Activated naive CD8-positive, alpha-beta T cell treated with anti-CD3 and anti-CD28 coated beads, Interleukin-2, amount 10 ng/mL, durations not matched to agents 7 days and 5 days (primary cell): ENCODE results near the gene NR6A1. TPM values are rescaled to one million over a fixed set of nuclear protein-coding genes. Genes with fewer than 3 reads are reported as not detected.
"Not testable (repeated sequence)": the region's sequence is repeated elsewhere in the genome, so short reads cannot be mapped to it uniquely, and the experiment has no call there.

Experiments
- ATAC-seq: fragments of 150-1000 bp; cut with Tn5 transposase; one replicate; pipeline ENCODE4 v1.10.0; 2021; ENCODE audit warnings: low read depth, moderate library complexity
- POLR2A ChIA-PET: fragments of 350-600 bp; sonication (Branson Sonifier 250); formaldehyde crosslinking; loops from one replicate; lab custom pipeline; 2021; ENCODE audit warnings: antibody characterized with exemption; lab: Charles Lee
- DNase-seq: peaks from one replicate; pipeline ENCODE4 v3.0.0; 2021
- H3K27ac Mint-ChIP-seq: one replicate; pipeline ENCODE4 v1.8.0; 2022; ENCODE audit warnings: mild to moderate bottlenecking, mixed read lengths
- H3K27me3 Mint-ChIP-seq: one replicate; pipeline ENCODE4 v1.8.0; 2022; ENCODE audit warnings: mild to moderate bottlenecking, moderate library complexity, mixed read lengths
- H3K36me3 Mint-ChIP-seq: one replicate; pipeline ENCODE4 v1.8.0; 2021; ENCODE audit warnings: mild to moderate bottlenecking, mixed read lengths
- H3K4me1 Mint-ChIP-seq: one replicate; pipeline ENCODE4 v1.8.0; 2021; ENCODE audit warnings: mixed read lengths
- H3K4me3 Mint-ChIP-seq: one replicate; pipeline ENCODE4 v1.8.0; 2022; ENCODE audit warnings: mild to moderate bottlenecking, moderate library complexity, mixed read lengths
- H3K9me3 Mint-ChIP-seq: one replicate; pipeline ENCODE4 v1.8.0; 2021; ENCODE audit warnings: mixed read lengths
- total RNA-seq, 2 experiments: library from RNA; stranded (reverse); gene quantifications; one replicate each; pipeline ENCODE4 v1.2.3, GENCODE V29; 2021

The NR6A1 gene
- total RNA-seq, 2 experiments from 2014 or later = 0.06 to 0.11 TPM

DNA sequence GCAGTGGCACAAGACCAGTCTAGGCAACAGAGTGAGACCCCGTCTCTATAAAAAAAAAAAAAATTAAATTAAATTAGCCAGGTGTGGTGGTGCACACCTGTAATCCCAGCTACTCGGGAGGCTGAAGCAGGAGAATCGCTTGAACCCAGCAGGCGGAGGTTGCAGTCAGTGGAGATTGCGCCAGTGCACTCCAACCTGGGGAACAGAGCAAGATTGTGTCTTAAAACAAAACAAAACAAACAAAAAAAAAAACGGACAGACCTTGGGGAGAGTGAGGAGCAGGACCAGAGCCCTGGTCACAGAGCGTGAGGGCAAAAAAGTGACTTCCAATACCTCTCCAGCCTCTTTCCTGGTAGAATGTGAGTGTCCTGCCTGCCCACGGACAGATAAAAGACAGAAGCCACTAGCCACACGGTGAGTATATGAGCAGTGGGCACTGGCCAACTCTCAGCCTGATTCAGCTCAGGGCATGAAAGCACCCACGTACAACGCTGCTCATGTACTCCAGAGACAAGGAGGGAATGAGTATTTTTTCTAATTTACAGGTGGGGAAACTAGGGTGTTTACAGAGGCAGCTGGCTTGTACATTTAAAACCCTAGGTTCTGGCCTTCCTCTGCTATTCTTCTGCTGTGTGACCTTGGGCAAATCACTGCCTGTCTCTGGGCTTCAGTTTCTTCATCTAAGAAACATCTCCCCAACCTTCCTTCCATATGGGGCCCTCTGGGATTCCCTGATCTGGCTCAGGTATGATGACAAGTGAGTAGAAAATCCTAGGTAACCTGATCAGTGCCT, 7.7 kb upstream of the NR6A1 start:
- Mint-ChIP-seq H3K27me3 (peaks cover 45% of the 10 kb centered on the region), H3K9me3 (no peaks in the 10 kb centered on the region), H3K4me3 (no peak overlapping the region), H3K4me1 (peaks cover 11% of the 10 kb centered on the region), H3K36me3 (no peaks in the 10 kb centered on the region), H3K27ac (no peak overlapping the region)
- ATAC-seq (no peak), DNase-seq (no peak)
- POLR2A ChIA-PET = interaction anchor here (1.5 kb wide), 1 partner anchor 82 kb away, joined by 4 read pairs; no protein-coding TSS in a partner anchor

DNA sequence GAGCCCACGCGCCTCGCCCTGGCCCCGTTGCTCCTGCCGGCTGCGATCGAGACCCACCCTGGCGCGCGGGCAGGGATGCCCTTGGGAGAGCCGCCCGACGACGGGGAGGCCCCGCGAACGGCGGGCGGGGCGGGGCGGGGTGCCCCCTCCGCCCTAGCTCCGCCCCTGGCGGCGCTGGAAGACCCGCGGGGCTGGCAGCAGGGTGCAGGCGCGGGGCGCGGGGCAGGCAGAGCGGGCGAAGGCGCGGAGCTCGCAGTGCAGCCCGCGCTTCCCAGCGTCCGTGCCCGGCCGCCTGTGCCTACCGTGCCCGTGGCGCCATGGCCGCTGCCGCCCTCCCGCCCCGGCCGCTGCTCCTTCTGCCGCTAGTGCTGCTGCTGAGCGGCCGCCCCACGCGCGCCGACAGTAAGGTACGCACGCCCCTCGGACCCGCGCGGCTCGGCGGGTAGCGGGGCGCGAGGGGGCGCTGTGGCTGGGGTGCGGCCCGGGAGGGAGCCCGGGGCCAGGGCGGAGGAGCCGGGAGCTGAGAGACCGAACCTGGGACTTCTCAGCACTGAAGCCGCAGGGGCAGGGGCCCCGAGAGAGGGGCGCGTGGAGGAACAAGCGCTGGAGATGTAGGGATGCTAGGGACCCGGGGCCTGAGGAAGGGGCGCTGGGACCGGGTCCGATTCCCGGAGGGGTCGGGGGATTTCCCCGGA, 6.0 kb upstream of the NR6A1 start, which contains the start of gene OLFML2A:
Gene OLFML2A, plus strand, starts transcription at position 180 of the 695 bp plus-strand sequence. Its CDS starts 138 bp downstream, at position 318.
- Mint-ChIP-seq H3K36me3 (no peaks in the 10 kb centered on the region), H3K9me3 (no peaks in the 10 kb centered on the region), H3K27me3 (peaks cover 57% of the 10 kb centered on the region), H3K4me1 (peaks cover 20% of the 10 kb centered on the region), H3K4me3 (peak within 1 kb of the TSS; percentile 69), H3K27ac (no peak within 1 kb of the TSS)
- DNase-seq (peak; percentile 56), ATAC-seq (peak; percentile 38)
- POLR2A ChIA-PET = interaction anchor here (1.6 kb wide), 1 partner anchor 120 kb away, joined by 3 read pairs; no protein-coding TSS in a partner anchor

DNA sequence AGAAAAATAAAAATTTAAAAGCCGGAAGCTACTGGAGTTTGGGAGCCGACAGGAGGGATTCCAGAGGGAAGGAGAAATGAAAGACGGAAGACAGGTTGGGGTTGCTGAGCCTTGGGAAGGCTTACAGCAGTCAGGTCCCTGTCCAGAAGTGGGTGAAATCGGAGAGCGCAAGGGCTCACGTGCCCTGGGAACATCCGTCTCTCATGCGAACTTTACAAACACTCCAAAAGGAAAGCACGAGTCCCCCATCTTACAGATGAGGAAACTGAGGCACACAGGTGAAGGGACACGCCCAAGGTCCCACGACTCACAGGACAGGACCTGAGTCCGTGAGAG, 5.5 kb upstream of the NR6A1 start:
- DNase-seq (no peak), ATAC-seq (no peak)
- H3K9me3 Mint-ChIP-seq = no peaks in the 10 kb centered on the region
- peak overlapping the region; percentile 69 for H3K4me3 Mint-ChIP-seq
- H3K36me3 Mint-ChIP-seq = no peaks in the 10 kb centered on the region
- peaks cover 57% of the 10 kb centered on the region for H3K27me3 Mint-ChIP-seq
- POLR2A ChIA-PET = interaction anchor here (1.6 kb wide), 1 partner anchor 120 kb away, joined by 3 read pairs; no protein-coding TSS in a partner anchor
- H3K27ac Mint-ChIP-seq = no peak overlapping the region
- peaks cover 21% of the 10 kb centered on the region for H3K4me1 Mint-ChIP-seq

DNA sequence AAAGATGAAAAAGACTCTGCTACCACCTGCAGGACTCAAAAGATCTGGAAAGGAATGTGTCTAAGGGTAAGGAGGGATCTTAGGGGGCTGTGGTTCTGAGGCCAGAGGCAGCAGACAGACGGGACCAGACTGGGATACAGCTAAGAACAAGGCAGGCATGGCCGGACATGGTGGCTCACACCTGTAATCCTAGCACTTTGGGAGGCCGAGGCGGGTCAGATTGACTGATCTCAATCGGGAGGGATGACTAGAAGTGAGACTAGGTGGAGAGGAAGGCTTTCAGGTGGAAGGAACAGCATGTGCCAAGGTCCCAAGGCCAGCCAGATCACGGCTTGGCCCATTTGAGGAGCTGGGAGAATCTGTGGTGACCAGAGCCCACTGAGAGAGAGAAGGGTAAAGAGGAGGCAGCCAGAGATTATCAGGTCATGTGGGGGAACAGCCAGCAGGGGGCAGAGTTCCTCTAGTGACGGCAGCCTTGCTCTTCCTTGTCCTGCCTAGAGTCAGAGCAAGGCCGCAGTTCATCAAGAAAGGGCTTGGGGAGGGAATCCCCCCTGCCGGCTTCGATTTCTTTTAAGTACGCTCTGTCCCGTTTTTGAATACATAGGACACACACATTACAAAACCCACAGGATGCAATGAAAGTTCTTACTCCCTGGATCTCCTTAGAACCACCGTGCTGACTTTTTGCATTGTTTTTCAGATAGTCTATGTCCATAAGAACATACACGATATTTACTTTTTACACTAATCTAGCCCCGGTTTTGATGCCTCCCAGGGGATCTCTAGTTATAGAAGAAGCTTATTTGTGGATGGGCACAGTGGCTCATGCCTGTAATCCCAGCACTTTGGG, 3.2 kb upstream of the NR6A1 start:
- POLR2A ChIA-PET = interaction anchor here (1.3 kb wide), 2 partner anchors 66 to 79 kb away, joined by 4 to 5 read pairs; partner anchors contain the start of gene WDR38
- ATAC-seq (peak; percentile 19), DNase-seq (peak; percentile 85)
- Mint-ChIP-seq H3K27ac (no peak overlapping the region), H3K36me3 (peaks cover 2% of the 10 kb centered on the region), H3K4me1 (peaks cover 34% of the 10 kb centered on the region), H3K9me3 (no peaks in the 10 kb centered on the region), H3K27me3 (peaks cover 68% of the 10 kb centered on the region), H3K4me3 (no peak overlapping the region)

DNA sequence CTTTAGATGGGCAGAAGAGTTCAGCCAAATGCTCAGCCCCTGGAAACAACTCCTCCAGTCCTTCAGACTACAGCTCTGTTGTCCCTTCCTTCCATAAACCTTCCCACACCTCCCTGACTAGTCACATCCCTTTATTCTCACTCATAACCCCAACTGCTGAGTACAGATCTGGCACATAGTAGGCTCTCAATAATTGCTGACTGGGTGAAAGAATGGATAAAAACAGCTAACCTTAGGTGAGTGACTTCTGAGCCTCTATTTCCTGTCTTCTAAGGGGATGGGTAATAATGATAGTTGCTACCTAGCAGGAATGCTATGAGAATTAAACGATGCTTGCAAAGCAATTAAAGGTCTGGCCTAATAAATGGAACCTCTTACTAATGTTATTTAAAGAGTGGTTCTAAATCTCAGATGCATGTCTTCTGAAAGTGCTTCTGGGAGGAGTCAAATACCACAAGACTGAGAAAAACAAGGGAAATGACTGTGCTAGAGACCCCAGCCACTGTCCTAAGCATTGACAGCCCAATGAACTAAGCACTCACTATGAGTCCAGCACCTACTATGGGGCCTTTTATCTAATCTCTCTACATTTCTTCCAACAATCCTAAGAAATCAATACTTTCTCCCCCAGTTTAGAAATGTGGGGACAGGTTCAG, 2.5 kb upstream of the NR6A1 start:
- peaks cover 69% of the 10 kb centered on the region for H3K27me3 Mint-ChIP-seq
- POLR2A ChIA-PET = interaction anchor here (1.3 kb wide), 1 partner anchor 80 kb away, joined by 5 read pairs; the partner anchor contains the start of gene WDR38
- H3K36me3 Mint-ChIP-seq = peaks cover 2% of the 10 kb centered on the region
- ATAC-seq (no peak), DNase-seq (no peak)
- no peaks in the 10 kb centered on the region for H3K9me3 Mint-ChIP-seq
- H3K27ac Mint-ChIP-seq = no peak overlapping the region
- peaks cover 36% of the 10 kb centered on the region for H3K4me1 Mint-ChIP-seq
- H3K4me3 Mint-ChIP-seq = no peak overlapping the region

DNA sequence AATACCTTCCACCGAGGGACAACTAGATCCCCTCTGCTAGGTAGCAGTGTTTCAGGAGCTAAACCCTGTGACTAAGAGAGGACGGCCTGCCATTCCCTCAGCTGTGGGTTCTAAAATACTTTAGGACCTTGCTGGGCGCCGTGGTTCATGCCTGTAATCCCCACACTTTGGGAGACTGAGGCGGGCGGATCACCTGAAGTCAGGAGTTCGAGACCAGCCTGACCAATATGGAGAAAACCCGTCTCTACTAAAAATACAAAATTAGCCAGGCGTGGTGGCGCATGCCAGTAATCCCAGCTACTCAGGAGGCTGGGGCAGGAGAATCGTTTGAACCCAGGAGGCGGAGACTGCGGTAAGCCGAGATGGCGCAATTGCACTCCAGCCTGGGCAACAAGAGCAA, 1.8 kb upstream of the NR6A1 start:
- DNase-seq, H3K36me3 Mint-ChIP-seq, ATAC-seq, H3K27ac Mint-ChIP-seq, H3K9me3 Mint-ChIP-seq: not testable (repeated sequence)
- Mint-ChIP-seq H3K4me3 (peak overlapping the region; percentile 84), H3K4me1 (peaks cover 36% of the 10 kb centered on the region), H3K27me3 (peaks cover 71% of the 10 kb centered on the region)
- POLR2A ChIA-PET = interaction anchor here (1.3 to 1.6 kb wide), 2 partner anchors 79 to 80 kb away, joined by 4 to 5 read pairs; partner anchors contain the start of gene WDR38

DNA sequence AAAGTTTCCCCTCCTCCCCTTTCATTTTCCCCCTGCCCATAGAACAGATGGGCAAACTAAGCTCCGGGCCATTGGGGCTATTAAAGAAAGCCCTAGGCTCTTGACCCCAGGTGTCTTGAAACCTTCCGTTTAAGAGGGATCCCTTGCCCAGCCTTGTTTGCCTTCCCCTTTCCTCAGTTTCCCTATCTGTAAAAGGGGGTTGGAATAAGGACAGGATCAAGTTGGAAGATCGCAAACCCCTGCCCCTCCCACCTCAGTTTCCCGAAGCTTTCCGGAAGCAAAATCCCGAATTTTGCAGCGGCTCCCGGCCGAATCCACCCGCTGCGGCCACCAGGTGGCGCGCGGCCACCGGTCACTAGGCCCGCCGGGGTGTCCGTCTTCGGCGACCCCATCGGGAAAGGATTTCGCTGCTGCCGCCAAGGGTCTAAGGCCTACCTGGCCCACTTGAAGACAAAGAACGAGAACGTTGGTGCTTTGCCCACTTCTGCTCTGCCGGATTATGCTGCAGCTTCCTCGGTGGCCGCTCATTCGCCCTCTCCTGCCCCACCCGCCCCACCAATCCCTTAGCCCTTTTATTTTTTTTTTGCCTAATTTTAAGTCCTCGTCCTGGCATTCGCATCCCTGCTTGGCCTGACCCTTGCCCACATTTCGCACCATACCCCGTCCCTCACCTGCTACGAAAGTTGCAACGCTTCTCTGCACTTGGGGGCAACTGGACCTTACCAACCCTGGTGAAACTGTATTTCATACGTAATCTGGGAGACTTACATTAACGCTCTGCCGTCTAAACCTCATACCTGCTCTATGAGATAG, 962 bp upstream of the NR6A1 start:
- peak overlapping the region; percentile 86 for H3K27ac Mint-ChIP-seq
- peak overlapping the region; percentile 84 for H3K4me3 Mint-ChIP-seq
- ATAC-seq (no peak), DNase-seq (peak; percentile 62)
- peaks cover 73% of the 10 kb centered on the region for H3K27me3 Mint-ChIP-seq
- H3K4me1 Mint-ChIP-seq = peaks cover 36% of the 10 kb centered on the region
- H3K36me3 Mint-ChIP-seq = peaks cover 2% of the 10 kb centered on the region
- no peaks in the 10 kb centered on the region for H3K9me3 Mint-ChIP-seq
- POLR2A ChIA-PET = interaction anchor here (1.1 to 1.6 kb wide), 4 partner anchors 80 to 354 kb away, joined by 4 to 14 read pairs (median 4); partner anchors contain the start of genes ARPC5L and RPL35

DNA sequence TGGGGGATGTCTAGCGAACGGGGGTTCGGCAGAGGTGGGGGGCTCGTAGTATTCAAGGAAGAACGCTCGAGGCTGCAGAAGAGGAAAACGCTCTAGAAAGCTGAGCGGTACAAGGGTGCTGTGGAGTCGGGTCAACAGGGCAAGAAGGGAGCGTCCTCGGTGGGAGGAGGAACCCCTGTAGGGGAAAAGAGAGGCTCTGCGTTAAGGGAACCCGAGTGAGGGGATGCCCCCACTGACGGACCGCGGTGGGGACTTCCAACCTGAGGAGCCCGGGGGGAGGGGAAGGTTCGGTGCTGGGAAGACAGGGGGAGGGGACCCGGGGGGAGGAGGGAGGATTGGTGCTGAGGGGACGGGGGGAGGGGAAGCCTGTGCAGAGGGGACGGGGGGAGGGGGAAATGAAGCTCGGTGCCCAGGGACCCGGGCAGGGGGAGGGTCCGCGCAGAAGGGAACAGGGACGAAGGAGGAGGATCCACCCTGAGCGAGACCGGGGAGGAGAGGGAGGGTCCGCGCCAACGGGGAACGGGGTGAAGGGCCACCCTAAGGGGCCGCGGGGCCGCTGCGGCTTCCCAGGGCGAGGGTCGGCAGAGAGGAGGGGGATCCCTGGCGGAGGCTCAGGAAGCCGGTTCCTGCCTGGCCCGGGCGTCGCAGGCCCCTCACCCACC, 621 bp downstream of the NR6A1 start:
- Mint-ChIP-seq H3K27ac (no peak overlapping the region), H3K4me3 (peak overlapping the region; percentile 91), H3K4me1 (peaks cover 32% of the 10 kb centered on the region), H3K27me3 (peaks cover 76% of the 10 kb centered on the region), H3K36me3 (peaks cover 2% of the 10 kb centered on the region), H3K9me3 (no peaks in the 10 kb centered on the region)
- DNase-seq (no peak), ATAC-seq (no peak)
- POLR2A ChIA-PET = interaction anchor here (1.0 to 1.6 kb wide), 5 partner anchors 86 to 472 kb away, joined by 3 to 14 read pairs (median 4); partner anchors contain the start of genes ARPC5L and RPL35

DNA sequence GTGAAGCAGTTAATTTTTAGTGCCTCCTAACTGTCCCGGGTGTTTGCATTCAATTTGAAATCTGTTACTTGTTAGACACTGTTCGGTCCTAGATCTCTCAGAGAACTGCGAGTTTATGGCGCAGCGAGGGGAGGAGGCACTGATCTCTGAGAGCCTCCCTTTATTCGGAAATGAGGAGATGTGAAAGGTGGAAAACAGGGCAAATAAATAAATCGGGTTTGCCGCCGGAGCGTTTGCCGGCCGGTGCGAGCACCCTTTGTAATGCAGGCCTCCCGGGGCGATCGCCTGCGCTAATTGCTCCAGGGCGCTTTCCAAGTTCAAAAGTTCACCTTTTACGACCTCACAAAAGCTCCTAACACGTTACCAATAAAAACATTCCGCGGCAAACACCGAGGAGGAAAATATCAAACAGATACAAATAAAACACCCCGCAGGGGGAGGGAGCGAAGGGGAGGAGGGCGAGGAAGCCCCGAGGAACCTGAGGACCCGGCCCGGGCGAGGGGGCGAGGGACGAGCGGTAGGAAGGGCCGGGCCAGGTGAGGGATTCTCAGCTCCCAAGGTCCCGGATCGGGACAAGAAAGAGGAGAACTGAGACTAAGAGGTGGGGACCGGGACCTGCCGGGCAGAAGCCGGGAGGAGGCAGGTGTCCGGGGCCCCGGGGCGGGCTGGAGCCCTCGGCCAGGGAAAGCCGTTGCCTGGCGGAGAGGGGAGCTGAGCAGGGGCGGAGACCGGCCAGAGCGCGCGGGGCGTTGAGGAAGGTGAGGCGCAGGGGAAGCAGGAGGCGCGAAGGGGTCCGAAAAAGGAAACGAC, 1.4 kb downstream of the NR6A1 start:
- ATAC-seq (no peak), DNase-seq (peak; percentile 46)
- H3K27me3 Mint-ChIP-seq = peaks cover 79% of the 10 kb centered on the region
- peaks cover 32% of the 10 kb centered on the region for H3K4me1 Mint-ChIP-seq
- POLR2A ChIA-PET = interaction anchor here (0.7 to 1.4 kb wide), 4 partner anchors 92 to 472 kb away, joined by 3 read pairs; no protein-coding TSS in a partner anchor
- H3K4me3 Mint-ChIP-seq = peak overlapping the region; percentile 91
- H3K27ac Mint-ChIP-seq = no peak overlapping the region
- peaks cover 2% of the 10 kb centered on the region for H3K36me3 Mint-ChIP-seq
- no peaks in the 10 kb centered on the region for H3K9me3 Mint-ChIP-seq

DNA sequence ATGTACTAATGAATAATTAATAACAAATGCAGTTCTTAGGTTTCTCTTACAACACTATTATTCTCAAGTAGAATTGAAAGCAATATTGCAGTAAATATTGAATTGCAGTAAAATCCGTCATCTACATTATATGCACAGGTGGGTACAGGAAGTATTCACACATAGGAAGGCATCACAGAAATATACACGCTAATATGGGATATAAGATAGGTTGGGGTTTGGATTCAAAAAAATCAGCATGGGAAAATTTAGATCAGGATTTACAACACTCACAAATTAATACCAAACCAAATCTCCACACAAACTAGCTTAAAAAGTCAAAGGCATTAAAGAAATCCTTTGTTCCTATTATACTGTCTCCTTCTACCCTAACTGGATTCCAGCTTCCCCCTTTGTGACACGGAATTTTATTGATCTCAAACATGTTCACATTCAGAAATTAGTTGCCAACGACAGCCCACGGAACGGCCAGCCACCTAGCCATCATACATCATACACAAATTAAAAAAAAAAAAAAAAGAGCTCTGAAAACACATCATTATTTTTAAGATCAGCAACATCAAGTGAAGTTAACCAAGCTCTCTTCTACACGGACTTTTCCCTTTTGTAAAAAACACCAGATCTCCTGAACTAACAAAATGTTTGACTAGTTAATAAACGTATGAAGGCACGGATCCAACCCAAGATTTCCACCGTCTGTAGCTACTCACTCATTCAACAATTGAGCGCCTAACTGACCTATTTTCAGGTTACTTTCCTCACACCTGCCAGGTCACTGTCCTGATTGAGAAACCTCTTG, 2.2 kb downstream of the NR6A1 start:
- no peak for ATAC-seq

More for the DNA sequence above, 2.2 kb downstream of the NR6A1 start:
- Mint-ChIP-seq H3K27ac (no peak overlapping the region), H3K36me3 (peaks cover 2% of the 10 kb centered on the region), H3K9me3 (no peaks in the 10 kb centered on the region), H3K4me1 (peaks cover 26% of the 10 kb centered on the region), H3K27me3 (peaks cover 77% of the 10 kb centered on the region), H3K4me3 (no peak overlapping the region)
- POLR2A ChIA-PET = interaction anchor here (0.7 to 1.4 kb wide), 4 partner anchors 92 to 473 kb away, joined by 3 read pairs; no protein-coding TSS in a partner anchor
- DNase-seq = no peak
